Common myeloid progenitor, CD34-positive (primary cell): ENCODE results near the gene PTPRU.
"Not testable (repeated sequence)": the region's sequence is repeated elsewhere in the genome, so short reads cannot be mapped to it uniquely, and the experiment has no call there.

Source experiments
- CTCF ChIA-PET: fragments of 350-600 bp; sonication (Branson Sonifier 250); formaldehyde crosslinking; loops from one replicate; lab custom pipeline; 2021; ENCODE audit warnings: antibody characterized with exemption; lab: Charles Lee
- POLR2A ChIA-PET: fragments of 350-600 bp; sonication (Branson Sonifier 250); formaldehyde crosslinking; loops from one replicate; lab custom pipeline; 2021; ENCODE audit warnings: antibody characterized with exemption; lab: Charles Lee
- DNase-seq, 3 donors: peaks; one replicate each; pipeline versions ENCODE4 v3.0.0 to v3.0.0-alpha.2; 2013
- H3K27ac ChIP-seq, 2 experiments: 1 replicate in 1 of 2; 2 replicates in 1 of 2; pipeline ENCODE4 v1.7.0; 2013; ENCODE audit warnings: inconsistent platforms in 2 of 2, low read length in 2 of 2, mild to moderate bottlenecking in 2 of 2, low read depth in 1 of 2, moderate library complexity in 1 of 2; ENCODE audit not compliant: severe bottlenecking in 2 of 2, insufficient read depth in 1 of 2, poor library complexity in 1 of 2
- H3K27me3 ChIP-seq, 5 experiments: replicated peaks in 2 of 5; 1 replicate in 3 of 5; 2 replicates in 2 of 5; pipeline versions ENCODE4 v1.6.1 to v1.7.0; 2013; ENCODE audit warnings: low read length in 4 of 5, mild to moderate bottlenecking in 2 of 5, moderate library complexity in 2 of 5, inconsistent platforms in 1 of 5; ENCODE audit not compliant: insufficient read depth in 5 of 5, control insufficient read depth in 4 of 5
- H3K36me3 ChIP-seq, 4 experiments: 1 replicate in 2 of 4; 2 replicates in 2 of 4; pipeline versions ENCODE4 v1.6.1 to v1.7.0; 2013; ENCODE audit warnings: low read length in 3 of 4, control low read depth in 1 of 4, mild to moderate bottlenecking in 1 of 4; ENCODE audit not compliant: control insufficient read depth in 4 of 4, insufficient read depth in 4 of 4
- H3K4me1 ChIP-seq, 4 experiments: 1 replicate in 3 of 4; 2 replicates in 1 of 4; pipeline versions ENCODE4 v1.6.1 to v1.7.1; 2013; ENCODE audit warnings: low read length in 3 of 4, mild to moderate bottlenecking in 3 of 4, control low read depth in 1 of 4, inconsistent platforms in 1 of 4, moderate library complexity in 1 of 4; ENCODE audit not compliant: control insufficient read depth in 4 of 4, insufficient read depth in 4 of 4; ENCODE audit errors: control extremely low read depth in 1 of 4
- H3K4me3 ChIP-seq, 7 experiments: 1 replicate in 4 of 7; 2 replicates in 3 of 7; pipeline versions ENCODE4 v1.5.1 to v1.7.0; 2013; ENCODE audit warnings: mild to moderate bottlenecking in 7 of 7, low read length in 6 of 7, moderate library complexity in 6 of 7, inconsistent platforms in 2 of 7, low read depth in 2 of 7, control low read depth in 1 of 7; ENCODE audit not compliant: insufficient read depth in 4 of 7, control insufficient read depth in 1 of 7; ENCODE audit errors: extremely low read depth in 1 of 7
- H3K9me3 ChIP-seq, 5 experiments: 1 replicate in 4 of 5; 2 replicates in 1 of 5; pipeline versions ENCODE4 v1.6.1 to v1.7.1; 2013; ENCODE audit warnings: low read length in 4 of 5, mild to moderate bottlenecking in 2 of 5, inconsistent platforms in 1 of 5, low read depth in 1 of 5, moderate library complexity in 1 of 5; ENCODE audit not compliant: control insufficient read depth in 4 of 5, insufficient read depth in 2 of 5; ENCODE audit errors: control extremely low read depth in 1 of 5
- WGBS: methylation state at CpG from one replicate; pipeline ENCODE4 v1.1.5; 2013; ENCODE audit not compliant: insufficient coverage; 5-methylcytosine and 5-hydroxymethylcytosine counted together

PTPRU gene

DNA sequence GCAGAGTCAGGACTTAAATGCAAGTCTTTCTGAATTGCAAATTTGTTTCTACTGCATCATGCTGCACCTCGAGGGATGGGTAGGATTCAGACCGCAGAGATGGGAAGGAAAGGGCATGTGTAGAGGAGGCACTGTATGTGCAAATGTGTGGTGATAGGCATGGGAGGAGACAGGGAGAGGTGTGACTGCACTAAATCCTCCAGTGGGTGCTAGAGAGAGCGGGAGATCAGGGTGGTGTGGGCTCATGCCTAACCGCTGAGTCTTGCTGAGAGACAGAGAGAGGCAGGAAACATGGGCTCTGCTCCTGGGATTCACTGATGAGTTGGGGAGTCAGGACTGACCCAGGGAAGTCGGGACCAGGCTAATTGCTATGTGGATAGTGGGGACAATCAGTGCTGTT is 61.1 kb downstream of the PTPRU start:
- ChIA-PET CTCF (no interaction called here), POLR2A (no interaction called here)
- DNase-seq = no peak
- 74% methylated on average over 3 of the region's 5 CpGs for WGBS
- Histone ChIP-seq H3K27ac (no peak overlapping the region), H3K4me3 (no peak overlapping the region), H3K9me3 (no peaks in the 10 kb centered on the region), H3K4me1 (no peaks in the 10 kb centered on the region), H3K27me3 (peaks cover 0 to 3% (median 0%) of the 10 kb centered on the region in 5 experiments), H3K36me3 (no peaks in the 10 kb centered on the region)

DNA sequence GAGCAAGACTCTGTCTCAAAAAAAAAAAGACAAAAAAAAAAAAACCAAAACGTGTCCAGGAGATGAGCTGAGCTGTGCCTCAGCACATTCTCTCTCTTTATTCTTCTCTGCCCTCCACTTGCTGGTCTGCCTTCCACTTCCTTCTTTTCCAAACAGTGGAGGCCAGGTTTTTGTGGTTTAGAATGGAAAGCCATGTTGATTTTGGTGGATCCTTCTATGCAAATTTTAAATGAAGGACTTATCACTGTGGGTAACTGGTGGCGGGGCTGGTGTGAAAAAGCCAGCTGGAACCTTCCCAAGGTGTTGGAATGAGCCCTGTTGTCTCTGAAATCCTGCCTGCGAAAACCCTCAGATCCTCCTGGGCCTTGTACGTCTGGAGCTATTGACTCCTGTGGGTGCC is 61.9 kb downstream of the PTPRU start:
- H3K9me3 ChIP-seq = no peaks in the 10 kb centered on the region
- no peaks in the 10 kb centered on the region for H3K36me3 ChIP-seq
- POLR2A ChIA-PET = no interaction called here
- H3K4me1 ChIP-seq = no peaks in the 10 kb centered on the region
- CTCF ChIA-PET = no interaction called here
- peaks cover 0 to 3% (median 0%) of the 10 kb centered on the region in 5 experiments for H3K27me3 ChIP-seq
- H3K27ac ChIP-seq = no peak overlapping the region
- peak overlapping the region in 1 of 7 experiments; percentile 1 for H3K4me3 ChIP-seq
- 90% methylated on average over 3 of the region's 4 CpGs for WGBS
- DNase-seq = no peak

- no peak overlapping the region for H3K27ac ChIP-seq
- H3K4me3 ChIP-seq = no peak overlapping the region
- CTCF ChIA-PET = no interaction called here
- DNase-seq = no peak
- WGBS = 98% methylated on average over 4 of the region's 4 CpGs
- no peaks in the 10 kb centered on the region for H3K4me1 ChIP-seq
- no peaks in the 10 kb centered on the region for H3K9me3 ChIP-seq
- POLR2A ChIA-PET = no interaction called here
- peaks cover 0 to 3% (median 0%) of the 10 kb centered on the region in 5 experiments for H3K27me3 ChIP-seq
- no peaks in the 10 kb centered on the region for H3K36me3 ChIP-seq
Measured at GRCh38 chr1:29299446-29299845, 63.1 kb downstream of the PTPRU start.

- H3K4me1 ChIP-seq, CTCF ChIA-PET, H3K4me3 ChIP-seq, H3K27ac ChIP-seq, H3K36me3 ChIP-seq, H3K27me3 ChIP-seq, DNase-seq, POLR2A ChIA-PET, H3K9me3 ChIP-seq: not testable (repeated sequence)
- WGBS = 100% methylated on average over 4 of the region's 6 CpGs
Measured at GRCh38 chr1:29301732-29302131, 65.4 kb downstream of the PTPRU start.

GRCh38 chr1:29303201-29304024 is 67.1 kb downstream of the PTPRU start:
- H3K36me3 ChIP-seq = no peaks in the 10 kb centered on the region
- H3K4me3 ChIP-seq = no peak overlapping the region
- ChIA-PET CTCF (no interaction called here), POLR2A (no interaction called here)
- H3K4me1 ChIP-seq = no peaks in the 10 kb centered on the region
- H3K9me3 ChIP-seq = no peaks in the 10 kb centered on the region
- no peak for DNase-seq
- no peak overlapping the region for H3K27ac ChIP-seq
- 95% methylated on average over 24 of the region's 28 CpGs for WGBS
- peaks cover 0 to 2% (median 0%) of the 10 kb centered on the region in 5 experiments for H3K27me3 ChIP-seq

GRCh38 chr1:29304025-29304684 is 67.8 kb downstream of the PTPRU start:
- CTCF ChIA-PET = no interaction called here
- Histone ChIP-seq H3K27ac (no peak overlapping the region), H3K36me3 (no peaks in the 10 kb centered on the region), H3K9me3 (no peaks in the 10 kb centered on the region), H3K4me1 (no peaks in the 10 kb centered on the region), H3K27me3 (peaks cover 0 to 2% (median 0%) of the 10 kb centered on the region in 5 experiments), H3K4me3 (no peak overlapping the region)
- 91% methylated on average over 8 of the region's 8 CpGs for WGBS
- DNase-seq = no peak
- POLR2A ChIA-PET = no interaction called here

- ChIA-PET CTCF (no interaction called here), POLR2A (no interaction called here)
- Histone ChIP-seq H3K36me3 (no peaks in the 10 kb centered on the region), H3K4me3 (no peak overlapping the region), H3K9me3 (no peaks in the 10 kb centered on the region), H3K27me3 (no peaks in the 10 kb centered on the region), H3K4me1 (no peaks in the 10 kb centered on the region), H3K27ac (no peak overlapping the region)
- no peak for DNase-seq
- WGBS = 89% methylated on average over 7 of the region's 7 CpGs
Measured at GRCh38 chr1:29305943-29306342, 69.6 kb downstream of the PTPRU start.
